Hematopoietic multipotent progenitor cell treated with erythropoietin and hydrocortisone succinate and interleukin-3 and kit ligand, for 4 days (in vitro differentiated cells): Measurements from ENCODE around the gene SLC1A7.

Experiments used
- DNase-seq: peaks from one replicate; pipeline ENCODE4 v3.0.0-alpha.2; 2015

The SLC1A7 gene

GRCh38 chr1:53114581-53115400, 27.6 kb downstream of the SLC1A7 start:
- DNase-seq: no peak

GRCh38 chr1:53114090-53114489, 28.3 kb downstream of the SLC1A7 start:
- no peak for DNase-seq

GRCh38 chr1:53112861-53113260, 29.6 kb downstream of the SLC1A7 start:
- no peak for DNase-seq

- DNase-seq: no peak
These were observed 30.1 kb downstream of the SLC1A7 start for GRCh38 chr1:53112271-53112774.

- DNase-seq: no peak
These were observed 30.7 kb downstream of the SLC1A7 start for GRCh38 chr1:53111693-53112092.

GRCh38 chr1:53111073-53111556, 31.3 kb downstream of the SLC1A7 start:
- DNase-seq: no peak

- DNase-seq: peak; percentile 62
These were observed 31.9 kb downstream of the SLC1A7 start for GRCh38 chr1:53110370-53111072.

- no peak for DNase-seq
These were observed 33.5 kb downstream of the SLC1A7 start for GRCh38 chr1:53108646-53109580.

GRCh38 chr1:53107570-53108322, 34.7 kb downstream of the SLC1A7 start:
- no peak for DNase-seq

GRCh38 chr1:53107090-53107489, 35.3 kb downstream of the SLC1A7 start:
- no peak for DNase-seq

- DNase-seq: no peak
These were observed 38.0 kb downstream of the SLC1A7 start for GRCh38 chr1:53104289-53104913.

GRCh38 chr1:53094533-53094919, 47.9 kb downstream of the SLC1A7 start:
- no peak for DNase-seq

GRCh38 chr1:53093778-53094532, 48.5 kb downstream of the SLC1A7 start:
- no peak for DNase-seq

GRCh38 chr1:53093451-53093754, 49.0 kb downstream of the SLC1A7 start:
- DNase-seq: no peak

GRCh38 chr1:53092659-53093450, 49.6 kb downstream of the SLC1A7 start:
- no peak for DNase-seq

- no peak for DNase-seq
These were observed 50.4 kb downstream of the SLC1A7 start for GRCh38 chr1:53091841-53092645.

GRCh38 chr1:53090227-53091147, 52.0 kb downstream of the SLC1A7 start:
- peak; percentile 18 for DNase-seq
